GM04504 (cell line): ENCODE results near the gene DLX1.

ENCODE experiments used
- DNase-seq: peaks from one replicate; pipeline ENCODE4 v3.0.0-alpha.2; 2012; ENCODE audit warnings: low read depth

The DLX1 gene

GRCh38 chr2:172087207-172087779 is 2.0 kb downstream of the DLX1 start:
- DNase-seq: no peak

GRCh38 chr2:172087780-172088244 is 2.5 kb downstream of the DLX1 start:
- DNase-seq: no peak

- no peak for DNase-seq
Measured at GRCh38 chr2:172088245-172089004, 3.1 kb downstream of the DLX1 start.

- no peak for DNase-seq
Measured at GRCh38 chr2:172089005-172089504, 3.7 kb downstream of the DLX1 start.

- no peak for DNase-seq
Measured at GRCh38 chr2:172089633-172090032, 4.3 kb downstream of the DLX1 start.

- no peak for DNase-seq
Measured at GRCh38 chr2:172090044-172090961, 5.0 kb downstream of the DLX1 start.

- DNase-seq: no peak
Measured at GRCh38 chr2:172091000-172091641, 5.8 kb downstream of the DLX1 start.

GRCh38 chr2:172091761-172092566 is 6.7 kb downstream of the DLX1 start:
- no peak for DNase-seq

- no peak for DNase-seq
Measured at GRCh38 chr2:172092716-172093415, 7.6 kb downstream of the DLX1 start.

GRCh38 chr2:172093416-172094293 is 8.3 kb downstream of the DLX1 start:
- no peak for DNase-seq

GRCh38 chr2:172094294-172095145 is 9.2 kb downstream of the DLX1 start:
- DNase-seq: no peak

- DNase-seq: peak; percentile 92
Measured at GRCh38 chr2:172095146-172095904, 10.0 kb downstream of the DLX1 start.

GRCh38 chr2:172095905-172096625 is 10.8 kb downstream of the DLX1 start:
- DNase-seq: no peak

- peak; percentile 88 for DNase-seq
Measured at GRCh38 chr2:172096626-172097547, 11.6 kb downstream of the DLX1 start.

GRCh38 chr2:172097557-172098131 is 12.3 kb downstream of the DLX1 start:
- DNase-seq: no peak

GRCh38 chr2:172098287-172098649 is 13.0 kb downstream of the DLX1 start:
- no peak for DNase-seq
